Stimulated activated CD8-positive, alpha-beta memory T cell treated with anti-CD3 and anti-CD28 coated beads, Interleukin-2, amount 100 ng/mL, for 48 hours (primary cell): ENCODE results near the gene ATIC.
"Not testable (repeated sequence)": the region's sequence is repeated elsewhere in the genome, so short reads cannot be mapped to it uniquely, and the experiment has no call there.

ENCODE experiments used
- DNase-seq, 2 donors: peaks; one replicate each; pipeline ENCODE4 v3.0.0-alpha.2; 2020; ENCODE audit warnings: low read depth in 2 of 2

The ATIC gene

DNA sequence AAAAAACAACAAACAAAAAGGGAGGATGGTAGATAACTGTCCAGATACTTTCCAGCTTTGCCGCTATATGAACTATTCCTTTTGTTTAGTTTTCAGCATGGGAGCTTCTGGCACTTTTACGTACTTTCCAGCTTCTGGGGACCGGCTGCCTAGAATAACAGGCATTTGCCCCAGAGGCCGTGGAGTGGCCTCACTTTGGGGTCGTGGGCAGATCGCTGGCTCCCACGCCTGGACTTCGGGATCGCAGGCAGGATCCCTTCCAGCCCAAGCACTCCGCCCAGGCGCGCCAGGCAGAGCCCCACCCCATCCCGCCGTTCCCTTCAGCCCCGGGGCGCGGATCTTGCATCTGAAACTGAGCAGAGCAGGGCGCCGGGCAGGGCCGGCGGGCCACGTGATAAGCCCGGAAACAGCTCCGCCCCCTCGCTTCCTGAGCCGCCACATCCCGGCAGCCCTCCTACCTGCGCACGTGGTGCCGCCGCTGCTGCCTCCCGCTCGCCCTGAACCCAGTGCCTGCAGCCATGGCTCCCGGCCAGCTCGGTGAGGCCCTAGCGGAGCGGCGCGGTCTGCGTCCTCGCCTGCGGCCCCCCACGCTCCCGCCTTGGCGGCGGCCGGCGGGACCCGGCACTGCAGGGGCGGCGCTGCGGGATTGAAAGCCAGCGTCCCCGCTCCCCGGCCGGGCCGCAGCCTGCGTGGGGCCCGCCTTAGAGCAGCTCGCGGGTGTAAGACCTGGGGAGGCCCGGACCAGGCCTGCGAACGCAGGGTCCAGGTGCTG is at the start of gene ATIC:
ATIC (plus strand) TSS at position 435 of the 772 bp plus-strand sequence; CDS start at position 519, 84 bp downstream.
- peak; percentile 88 for DNase-seq

DNA sequence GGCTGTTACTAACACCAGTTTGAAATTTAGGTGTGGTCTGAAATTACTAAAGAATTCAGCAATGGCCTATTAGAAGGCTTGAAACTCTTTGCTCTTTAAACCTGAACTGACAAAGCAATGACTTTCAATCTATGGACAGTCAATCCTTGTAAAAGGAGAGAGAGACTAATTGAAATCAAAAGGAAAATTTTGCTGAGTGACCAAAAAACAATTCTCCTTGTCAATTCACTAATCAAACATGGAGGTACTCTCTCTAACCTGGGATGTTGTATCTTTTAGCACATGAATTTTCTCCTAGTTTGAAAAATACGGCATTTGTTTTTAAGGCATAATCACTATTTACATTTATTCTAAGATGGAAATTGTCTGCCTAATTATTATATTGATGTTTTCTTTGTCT is 49.6 kb upstream of the ATIC start:
- DNase-seq: no peak

DNA sequence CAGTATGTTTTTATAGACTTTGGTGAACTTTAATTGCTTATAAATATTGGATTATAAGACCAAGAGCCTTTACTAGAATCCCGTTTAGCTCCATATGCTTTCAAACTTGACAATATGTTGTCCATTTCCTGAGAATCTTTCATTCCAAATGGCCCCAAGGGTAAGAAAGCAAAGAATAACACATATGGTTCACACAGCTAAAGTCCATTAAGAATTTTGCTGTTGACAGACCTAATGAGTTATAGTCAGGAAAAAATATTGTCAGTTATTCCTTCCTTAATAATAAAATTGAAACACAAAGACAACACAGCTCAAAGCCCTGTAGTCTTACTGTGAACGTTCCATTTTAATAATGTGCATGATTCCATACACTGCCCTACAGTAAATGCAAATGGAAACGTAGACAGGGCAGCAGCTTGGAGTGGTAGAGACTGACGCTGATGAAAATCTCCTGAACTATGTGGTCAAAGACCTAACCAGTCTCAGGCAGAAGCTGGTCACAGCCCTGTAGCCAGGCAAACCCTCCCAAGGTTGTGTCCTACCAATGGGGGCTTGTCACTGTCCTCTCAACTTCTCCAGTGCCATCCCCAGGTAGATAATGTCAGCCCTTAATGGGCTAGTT is 49.0 kb upstream of the ATIC start:
- DNase-seq: no peak

DNA sequence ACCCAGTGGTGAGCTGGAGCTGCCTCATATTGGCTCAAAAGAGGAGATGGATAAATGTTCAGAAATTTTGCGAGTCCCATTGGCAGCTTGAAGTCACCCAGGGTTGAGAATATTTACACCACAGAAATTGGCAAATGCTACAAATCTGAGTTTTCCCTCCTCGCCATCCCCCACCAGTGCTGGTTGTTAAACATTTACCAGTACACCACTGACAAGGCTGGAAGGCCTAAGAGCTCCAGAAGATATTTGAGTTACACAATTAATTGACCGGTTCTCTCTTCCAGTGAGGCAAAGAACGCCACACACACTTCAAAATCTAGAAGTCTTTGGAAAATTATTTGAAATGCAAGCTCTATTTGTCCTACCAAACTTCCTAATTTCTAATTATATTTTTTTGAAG is 47.5 kb upstream of the ATIC start:
- DNase-seq: no peak

DNA sequence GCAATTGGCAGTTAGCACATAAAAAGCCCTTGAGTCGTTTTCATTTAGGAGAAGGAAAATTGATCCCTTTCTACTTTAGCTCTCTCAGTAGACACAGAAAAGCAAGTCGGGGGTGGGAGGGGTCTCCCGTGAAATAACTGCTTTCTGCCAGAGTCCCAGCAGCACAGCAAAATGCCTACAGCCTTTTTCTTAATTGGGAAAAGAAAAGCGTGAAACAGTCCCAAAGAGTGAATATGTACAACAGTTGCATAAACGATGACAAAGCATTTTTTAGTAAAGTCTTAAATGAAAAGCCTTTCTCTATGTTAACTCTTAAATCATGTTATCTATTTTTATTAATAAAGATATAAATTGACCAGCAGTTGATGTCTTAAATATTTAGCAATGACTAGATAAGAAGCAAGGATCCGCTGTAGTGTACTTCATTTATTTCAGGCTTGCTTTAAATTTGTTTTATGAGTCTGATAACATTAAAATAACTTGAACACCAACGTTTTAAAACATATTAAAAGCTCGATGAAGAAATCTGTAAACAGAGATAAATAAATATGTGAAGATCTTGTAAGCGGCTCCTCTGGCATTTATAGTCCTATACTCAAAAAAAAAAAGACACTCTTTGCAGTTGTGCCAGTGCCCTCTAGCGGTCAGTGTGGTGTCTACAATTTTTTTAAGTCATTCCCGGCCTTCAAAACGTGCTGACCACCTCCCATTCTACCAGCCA is 42.3 kb upstream of the ATIC start:
- peak in 1 of 2 donors; percentile 17 for DNase-seq

DNA sequence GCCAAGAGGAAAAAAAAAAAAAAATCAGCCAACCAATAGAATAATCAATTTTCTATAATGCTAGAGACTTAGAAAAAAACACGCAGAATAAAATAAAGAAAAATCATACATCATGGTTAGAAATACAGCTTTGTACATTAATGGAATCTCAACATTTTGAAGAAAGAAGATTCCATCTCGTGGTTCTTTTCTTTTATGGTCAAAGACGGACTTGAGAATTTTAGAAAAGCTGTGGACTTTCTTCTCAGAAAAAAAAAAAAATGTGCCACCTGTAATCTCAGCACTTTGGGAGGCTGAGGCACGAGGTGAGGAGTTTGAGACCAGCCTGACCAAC is 41.8 kb upstream of the ATIC start:
- no peak for DNase-seq

DNA sequence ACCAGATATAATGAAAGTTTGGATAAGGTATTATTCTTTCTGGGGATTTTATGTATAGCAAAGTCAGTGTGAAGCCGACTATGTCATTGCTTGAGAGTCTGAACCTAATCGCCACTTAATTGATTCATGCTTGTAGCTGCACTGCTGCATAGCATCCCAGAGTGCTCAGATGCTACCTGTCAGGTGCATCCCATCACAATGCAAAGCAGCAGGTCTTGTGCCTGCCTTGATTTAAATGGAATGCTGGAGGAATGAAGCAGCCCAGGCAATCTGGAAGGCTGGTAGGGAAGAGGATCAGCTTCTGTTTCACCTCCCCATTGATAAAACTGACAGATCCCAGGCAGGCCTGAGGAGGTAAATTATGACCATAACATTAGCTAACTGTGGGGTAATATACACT is 40.4 kb upstream of the ATIC start:
- no peak for DNase-seq

DNA sequence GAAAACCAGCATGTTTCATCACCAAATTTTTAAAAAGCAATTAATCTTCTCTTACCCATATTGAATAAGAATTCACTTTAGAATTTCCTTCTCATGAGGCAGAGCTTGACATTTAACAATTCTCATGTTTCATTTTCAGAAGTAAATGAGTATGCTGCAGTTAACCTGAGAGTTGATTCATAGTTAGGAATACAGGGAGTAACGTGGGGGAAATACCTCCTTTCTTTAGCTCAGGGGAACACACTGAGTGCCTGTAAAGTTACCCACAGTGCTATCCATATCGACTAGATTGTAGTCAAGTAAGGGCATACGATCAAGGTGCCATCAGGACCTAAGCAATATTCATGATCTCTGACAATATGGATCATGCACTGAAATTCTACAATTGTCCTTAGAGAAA is 38.9 kb upstream of the ATIC start:
- no peak for DNase-seq

DNA sequence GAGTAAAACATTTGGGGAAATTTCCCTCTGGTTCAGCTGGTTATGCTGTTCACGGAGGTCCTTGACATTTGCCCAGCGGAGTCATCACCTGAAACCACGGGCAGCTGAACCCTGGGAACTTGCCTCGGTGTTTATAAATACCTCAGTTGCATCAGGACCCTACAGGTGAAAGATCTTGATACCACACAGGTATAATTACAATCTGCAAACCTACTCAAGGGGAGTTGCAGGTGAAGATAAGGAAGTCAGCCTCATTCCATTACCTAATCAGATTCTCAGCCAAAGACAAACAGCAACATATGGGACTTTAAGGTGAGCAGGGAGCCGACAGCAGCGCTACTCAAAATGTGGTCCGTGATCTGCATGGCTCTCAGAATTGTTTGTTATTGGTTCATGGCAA is 37.0 kb upstream of the ATIC start:
- no peak for DNase-seq

DNA sequence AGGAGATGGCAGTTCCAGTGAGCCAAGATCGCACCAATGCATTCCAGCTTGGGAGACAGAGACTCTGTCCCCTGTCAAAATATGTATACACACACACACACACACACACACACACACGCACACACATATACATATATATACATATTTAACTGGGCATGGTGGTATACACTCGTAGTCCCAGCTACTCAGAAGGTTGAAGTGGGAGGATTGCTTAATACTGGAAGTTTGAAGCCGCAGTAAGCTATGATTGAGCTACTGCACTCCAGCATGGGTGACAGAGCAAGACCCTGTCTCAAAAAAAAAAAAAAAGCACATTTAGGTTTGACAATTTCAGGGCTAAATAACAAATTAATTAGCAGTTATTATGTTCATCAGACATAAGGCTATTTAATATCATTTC is 36.0 kb upstream of the ATIC start:
- no peak for DNase-seq

DNA sequence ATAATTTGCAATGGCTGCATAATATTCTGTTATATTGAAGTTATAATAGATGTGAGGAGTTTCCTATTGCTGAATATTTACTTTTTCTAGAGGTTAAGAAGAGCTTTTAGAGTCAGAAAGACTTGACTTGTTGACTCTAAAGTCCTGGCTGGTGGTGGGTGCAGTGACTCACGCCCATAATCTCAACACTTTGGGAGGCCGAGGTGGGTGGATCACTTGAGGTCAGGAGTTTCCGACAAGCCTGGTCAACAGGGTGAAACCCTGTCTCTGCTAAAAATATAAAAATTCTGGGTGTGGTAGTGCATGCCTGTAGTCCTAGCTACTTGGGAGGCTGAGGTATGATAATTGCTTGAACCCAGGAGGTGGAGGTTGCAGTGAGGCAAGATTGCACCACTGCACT is 33.9 kb upstream of the ATIC start:
- no peak for DNase-seq

DNA sequence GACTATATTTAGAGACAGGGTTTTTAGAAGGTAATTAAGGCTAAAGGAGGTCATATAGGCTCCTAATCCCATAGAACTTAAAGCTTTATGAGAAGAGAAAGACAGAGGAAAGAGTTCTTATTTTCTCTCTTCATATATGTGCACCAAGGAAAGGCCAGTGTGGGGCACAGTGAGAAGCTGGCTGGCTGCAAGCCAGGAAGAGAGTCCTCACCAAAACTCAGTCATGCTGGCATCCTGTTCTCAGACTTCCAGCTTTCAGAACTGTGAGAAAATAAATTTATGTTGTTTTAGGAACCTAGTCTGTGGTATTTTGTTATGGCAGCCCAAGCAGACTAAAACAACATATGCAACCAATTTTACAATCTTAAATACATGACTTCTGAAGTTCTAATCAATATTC is 31.5 kb upstream of the ATIC start:
- DNase-seq: no peak

DNA sequence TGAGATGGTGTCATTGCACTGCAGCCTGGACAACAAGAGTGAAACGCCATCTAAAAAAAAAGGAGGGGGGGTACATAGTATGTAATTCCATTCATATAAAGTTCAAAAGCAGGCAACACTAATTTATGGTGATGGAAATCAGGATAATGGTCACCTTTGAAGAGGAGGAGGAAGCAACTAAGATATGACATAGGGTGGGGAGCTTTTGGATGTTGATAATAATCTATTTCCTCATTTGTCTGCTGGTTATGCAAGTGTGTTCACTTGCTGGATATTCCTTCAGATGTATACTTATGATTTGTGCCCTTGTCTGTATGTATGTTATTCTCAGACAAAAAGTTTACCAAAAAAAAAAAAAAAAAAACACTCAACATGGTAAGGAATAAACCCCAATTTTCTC is 28.6 kb upstream of the ATIC start:
- no peak for DNase-seq

DNA sequence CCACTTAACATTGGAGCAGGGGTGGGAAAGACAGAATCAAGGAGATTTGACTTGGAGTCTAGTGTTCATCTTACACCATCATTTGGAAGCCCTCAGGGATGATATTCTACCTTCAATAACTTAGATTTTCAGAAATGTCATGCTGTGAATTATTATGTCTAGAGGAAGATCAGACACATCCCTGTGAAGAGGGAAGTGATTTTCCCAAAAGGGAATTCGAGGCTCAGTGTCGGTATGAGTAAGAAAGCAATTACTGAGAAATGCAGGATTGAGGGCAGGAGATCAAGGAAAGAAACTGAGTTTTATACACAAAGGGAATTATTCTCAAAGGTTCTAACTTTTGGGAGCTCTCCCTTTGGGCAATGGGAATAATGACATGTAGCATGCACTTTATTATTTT is 25.6 kb upstream of the ATIC start:
- DNase-seq: no peak

DNA sequence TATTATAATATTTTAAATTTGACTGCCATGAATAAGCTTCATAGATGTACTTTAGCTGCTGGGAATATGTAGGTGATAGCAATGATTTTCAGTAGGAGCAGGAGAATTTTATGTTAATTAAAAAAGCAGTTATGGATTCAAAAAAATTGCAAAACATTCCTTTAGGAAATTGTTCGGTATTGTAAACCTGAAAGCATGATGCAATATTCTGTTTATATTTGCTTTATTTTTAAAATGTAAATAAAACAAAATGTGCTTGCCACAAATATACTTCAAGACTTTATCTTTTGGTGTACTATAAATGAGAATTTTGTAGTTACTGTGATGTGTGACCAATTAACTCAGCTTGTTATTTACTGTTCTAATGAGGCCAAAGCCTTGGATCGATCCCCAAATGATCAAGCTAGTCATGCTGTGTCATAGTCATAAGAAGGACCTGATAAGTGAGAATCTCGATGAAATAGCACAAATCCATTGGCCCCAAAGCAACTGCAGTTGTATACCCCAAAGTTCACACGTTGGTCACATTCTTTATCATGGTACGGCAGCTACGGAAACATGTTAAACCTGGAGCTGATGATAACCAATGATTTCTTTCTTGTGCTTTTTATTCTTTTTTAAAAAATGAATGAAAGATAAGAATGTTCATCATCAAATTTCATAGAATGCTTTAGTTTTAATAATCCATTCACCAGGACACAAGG is 23.6 kb upstream of the ATIC start:
- DNase-seq: no peak

DNA sequence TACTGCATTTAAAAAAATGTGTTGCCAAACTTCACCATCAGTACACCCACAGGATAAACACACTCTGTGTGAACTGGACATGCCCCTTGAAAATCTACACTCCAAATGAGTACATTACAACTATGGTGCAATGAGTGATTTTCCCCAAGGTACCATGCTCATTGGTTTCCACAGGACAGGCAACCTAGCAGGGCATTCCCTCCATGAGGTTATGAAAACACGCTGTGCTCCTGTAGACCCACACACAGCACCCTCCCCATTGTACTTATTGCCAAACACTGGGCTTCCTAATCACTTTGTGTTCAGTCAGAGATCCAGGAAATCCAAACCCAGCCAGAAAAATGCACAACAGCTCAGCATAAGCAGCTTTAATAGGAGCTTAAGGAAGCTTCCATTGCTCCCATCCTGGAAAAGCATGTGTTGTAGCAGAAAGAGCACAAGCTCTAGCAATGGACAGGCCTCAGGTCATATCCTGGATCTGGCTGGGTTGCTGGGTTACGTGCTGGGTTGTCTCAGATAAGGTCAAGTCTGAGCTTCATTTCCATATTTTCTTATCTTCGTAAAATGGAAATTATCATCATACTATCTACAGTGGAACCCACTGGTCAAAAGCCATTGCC is 20.8 kb upstream of the ATIC start:
- DNase-seq: no peak

DNA sequence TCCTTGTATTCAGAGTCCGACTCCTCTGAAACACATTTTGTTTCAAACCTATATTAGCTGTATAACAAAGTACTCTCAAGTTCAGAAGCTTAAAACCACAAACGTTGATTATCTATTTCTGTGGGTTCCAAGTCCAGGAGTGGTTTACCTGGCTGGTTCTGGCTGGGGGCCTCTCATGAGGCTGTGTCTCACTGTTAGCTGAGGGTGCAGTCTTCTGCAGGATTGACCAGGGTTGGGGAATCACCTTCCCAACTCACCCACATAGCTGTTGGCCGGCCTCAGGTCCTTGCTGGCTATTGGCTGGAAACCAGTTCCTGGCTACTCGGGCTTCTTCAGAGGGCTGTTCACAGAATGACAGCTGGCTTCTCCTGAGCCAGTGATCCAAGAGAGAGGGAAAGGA is 18.0 kb upstream of the ATIC start:
- no peak for DNase-seq

DNA sequence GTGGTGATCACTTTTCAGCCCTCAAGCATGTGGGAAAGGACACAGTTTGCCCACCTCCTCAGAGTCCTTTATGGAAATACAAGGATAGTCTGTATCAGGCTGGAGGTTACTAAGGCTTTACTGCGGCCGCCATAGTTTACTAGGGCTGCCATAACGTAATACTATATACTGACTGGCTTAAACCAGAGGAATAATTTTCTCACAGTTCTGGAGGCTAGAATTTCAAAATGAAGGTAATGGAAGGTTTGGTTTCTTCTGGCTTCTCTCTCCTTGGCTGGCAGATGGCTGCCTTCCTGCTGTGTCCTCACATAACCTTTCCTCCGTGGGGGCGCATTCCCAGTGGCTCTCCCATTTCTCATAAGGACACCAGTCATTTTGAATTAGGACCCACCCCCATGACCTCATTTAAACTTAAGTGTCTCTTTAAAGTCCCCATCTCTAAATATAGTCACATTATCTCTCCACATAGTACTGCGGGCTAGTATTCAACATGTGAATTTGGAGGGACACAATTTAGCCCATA is 12.5 kb upstream of the ATIC start:
- DNase-seq: no peak

DNA sequence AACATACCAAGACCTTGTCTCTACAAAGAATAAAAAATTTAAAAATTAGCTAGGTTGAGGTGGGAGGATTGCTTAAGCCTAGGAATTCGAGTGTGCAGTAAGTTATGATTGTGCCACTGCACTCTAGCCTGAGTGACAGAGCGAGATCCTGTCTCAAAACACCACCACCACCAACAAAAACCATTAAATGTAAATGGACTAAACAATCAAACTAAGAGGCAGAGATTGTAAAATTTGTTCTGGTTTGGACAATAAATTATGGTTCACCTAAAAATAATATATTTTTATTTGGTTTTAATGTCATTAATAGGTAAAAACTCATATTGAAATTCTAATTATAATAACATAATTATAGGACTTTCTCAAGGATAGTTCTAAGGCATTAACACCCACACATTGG is 9.9 kb upstream of the ATIC start:
- DNase-seq: no peak

DNA sequence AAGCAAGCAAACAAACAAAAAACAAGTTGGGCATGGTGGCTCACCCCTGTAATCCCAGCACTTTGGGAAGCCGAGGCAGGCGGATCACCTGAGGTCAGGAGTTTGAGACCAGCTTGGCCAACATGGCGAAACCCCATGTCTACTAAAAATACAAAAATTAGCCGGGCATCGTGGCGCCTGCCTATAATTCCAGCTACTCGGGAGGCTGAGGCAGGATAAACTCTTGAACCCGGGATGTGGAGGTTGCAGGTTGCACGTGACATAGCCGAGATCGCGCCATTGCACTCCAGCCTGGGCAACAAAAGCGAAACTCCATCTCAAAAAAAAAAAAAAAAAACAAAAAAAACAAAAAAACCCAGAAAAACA is 617 bp upstream of the ATIC start:
- not testable (repeated sequence) for DNase-seq

DNA sequence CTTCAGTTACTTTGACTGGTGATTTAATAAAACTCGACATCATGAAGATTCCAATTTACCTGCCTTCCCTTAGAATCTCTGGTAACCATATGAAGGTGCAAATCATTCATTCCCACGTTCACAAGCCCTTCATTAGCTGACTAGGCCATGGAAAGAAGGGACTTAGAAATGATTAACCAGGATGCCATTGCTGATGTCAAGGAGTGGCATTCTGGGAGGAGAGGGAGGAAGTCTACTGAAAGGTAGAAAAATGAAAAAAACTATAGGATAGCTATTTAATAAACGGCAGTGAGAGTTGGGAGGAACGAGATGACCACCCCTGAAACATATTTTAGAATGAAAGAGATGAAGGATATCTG is 1.4 kb downstream of the ATIC start:
- no peak for DNase-seq

DNA sequence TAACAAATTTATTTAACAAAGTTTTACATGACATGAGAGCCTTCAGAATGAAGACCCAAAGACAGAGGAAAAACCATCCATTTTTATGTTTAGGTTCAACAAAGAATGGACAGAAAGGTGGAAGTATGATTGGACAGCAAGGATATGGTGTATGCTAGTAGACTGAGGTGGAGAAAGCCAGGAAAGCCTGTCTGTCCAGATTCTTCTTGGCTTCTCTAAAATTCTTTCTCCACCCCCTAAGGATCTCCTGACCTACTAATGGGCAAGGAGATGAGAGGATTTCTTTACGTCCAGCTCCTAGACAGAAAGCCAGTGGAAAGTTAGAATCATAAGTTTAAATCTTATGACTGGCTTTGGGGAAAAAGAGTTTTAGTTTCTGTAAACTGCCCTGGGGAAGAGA is 3.0 kb downstream of the ATIC start:
- DNase-seq: no peak
